GM21423 (cell line): ENCODE results near the gene CEP20.
A peak's percentile ranks its signal among the peaks of the same experiment; 100 is the strongest.

Source experiments
- ATAC-seq: cut with Tn5 transposase; IDR thresholded peaks from one replicate; pipeline ENCODE4 v1.9.1; 2021; ENCODE audit warnings: mild to moderate bottlenecking, moderate library complexity; ENCODE audit not compliant: unreplicated experiment

The CEP20 gene

GRCh38 chr16:15899538-15900100, 11.2 kb upstream of the CEP20 start:
- no peak for ATAC-seq

- ATAC-seq, result no peak
These were observed 10.3 kb upstream of the CEP20 start for GRCh38 chr16:15898654-15899053.

- ATAC-seq, result peak; percentile 70
These were observed 9.4 kb upstream of the CEP20 start for GRCh38 chr16:15897834-15898254.

- ATAC-seq, result no peak
These were observed 8.8 kb upstream of the CEP20 start for GRCh38 chr16:15897121-15897780.

- ATAC-seq, result no peak
These were observed 6.4 kb upstream of the CEP20 start for GRCh38 chr16:15894571-15895374.

- no peak for ATAC-seq
These were observed 3.1 kb upstream of the CEP20 start for GRCh38 chr16:15891508-15891907.

- no peak for ATAC-seq
These were observed 1.1 kb downstream of the CEP20 start for GRCh38 chr16:15887283-15887682.

GRCh38 chr16:15886078-15886477, 2.3 kb downstream of the CEP20 start:
- no peak for ATAC-seq

- no peak for ATAC-seq
These were observed 2.8 kb downstream of the CEP20 start for GRCh38 chr16:15885560-15886001.

- ATAC-seq, result no peak
These were observed 5.8 kb downstream of the CEP20 start for GRCh38 chr16:15882563-15882962.

GRCh38 chr16:15881794-15882379, 6.5 kb downstream of the CEP20 start:
- ATAC-seq, result no peak

GRCh38 chr16:15880434-15881308, 7.7 kb downstream of the CEP20 start:
- ATAC-seq, result no peak

- ATAC-seq, result no peak
These were observed 9.1 kb downstream of the CEP20 start for GRCh38 chr16:15879255-15879811.

- no peak for ATAC-seq
These were observed 11.9 kb downstream of the CEP20 start for GRCh38 chr16:15876503-15876902.

GRCh38 chr16:15874745-15875314, 13.6 kb downstream of the CEP20 start:
- no peak for ATAC-seq

- ATAC-seq, result no peak
These were observed 14.7 kb downstream of the CEP20 start for GRCh38 chr16:15873737-15874136.

GRCh38 chr16:15873301-15873700, 15.1 kb downstream of the CEP20 start:
- no peak for ATAC-seq

GRCh38 chr16:15870011-15870410, 18.4 kb downstream of the CEP20 start:
- no peak for ATAC-seq

- ATAC-seq, result no peak
These were observed 22.0 kb downstream of the CEP20 start for GRCh38 chr16:15866451-15866850.

GRCh38 chr16:15865742-15866141, 22.7 kb downstream of the CEP20 start:
- no peak for ATAC-seq
